Stomach (tissue), 9 donors: ENCODE measurements around the gene KISS1R. TPM values are rescaled to one million over a fixed set of nuclear protein-coding genes. Genes with fewer than 3 reads are reported as not detected.

Source experiments
- DNase-seq, 2 donors: peaks; one replicate each; pipeline versions ENCODE4 v3.0.0 to v3.0.0-alpha.2; 2013 to 2019
- H3K27ac ChIP-seq, 5 donors: fragments of 200-600 bp in 4 of 5; sonication (generic) in 4 of 5; one replicate each; pipeline ENCODE4 v1.5.1; 2013 to 2019; ENCODE audit warnings: mild to moderate bottlenecking in 1 of 5, moderate library complexity in 1 of 5
- H3K27me3 ChIP-seq, 3 donors: fragments of 200-600 bp; sonication (generic); one replicate each; pipeline ENCODE4 v1.5.1; 2017 to 2019; ENCODE audit warnings: mixed run types in 1 of 3
- H3K36me3 ChIP-seq, 4 donors: fragments of 200-600 bp; sonication (generic); 1 replicate in 3 of 4; 2 replicates in 1 of 4; pipeline ENCODE4 v1.5.1; 2016 to 2019
- H3K4me1 ChIP-seq, 4 donors: fragments of 200-600 bp; sonication (generic); one replicate each; pipeline ENCODE4 v1.5.1; 2016 to 2019
- H3K4me3 ChIP-seq, 4 donors: fragments of 200-600 bp; sonication (generic) in 3 of 4; one replicate each; pipeline ENCODE4 v1.5.1; 2016 to 2019; ENCODE audit warnings: mild to moderate bottlenecking in 1 of 4
- H3K9me3 ChIP-seq, 4 donors: fragments of 200-600 bp; sonication (generic); one replicate each; pipeline ENCODE4 v1.5.1; 2016 to 2019
- EP300 ChIP-seq: sonication (generic); formaldehyde crosslinking; IDR thresholded peaks from one replicate; pipeline ENCODE4 v1.6.1; 2017; ENCODE audit warnings: antibody characterized with exemption
- POLR2A ChIP-seq, 4 donors: fragments of 450-650 bp; IDR thresholded peaks; one replicate each; pipeline ENCODE4 v1.6.1; 2016; ENCODE audit warnings: antibody characterized with exemption in 4 of 4, control low read depth in 2 of 4, mild to moderate bottlenecking in 1 of 4, moderate library complexity in 1 of 4
- POLR2AphosphoS5 ChIP-seq, 3 donors: sonication (generic); formaldehyde crosslinking; IDR thresholded peaks; one replicate each; pipeline ENCODE4 v1.6.1; 2016; ENCODE audit warnings: antibody characterized with exemption in 3 of 3
- WGBS, 5 donors: extraction: QIAGEN DNeasy Blood & Tissue Kit in 3 of 5; methylation state at CpG; one replicate each; pipeline versions ENCODE4 v1.1.5 to v1.1.7; 2013 to 2018; 5-methylcytosine and 5-hydroxymethylcytosine counted together
- intact Hi-C: fragments of 100-400 bp; cut with DNase I; formaldehyde crosslinking; loops from one replicate; pipeline ENCODE4 v1.15.1; 2023; ENCODE audit warnings: low total_unique reads
- polyA plus RNA-seq, 3 donors: library from polyadenylated mRNA; stranded (reverse); fragments of 200-250 nt; gene quantifications; one replicate each; pipeline ENCODE4 v1.2.3, GENCODE V29; 2013
- total RNA-seq, 5 donors: library from RNA; depleted of rRNA; stranded (reverse); fragments of >200 nt; gene quantifications; one replicate each; pipeline versions ENCODE4 v1.1.0 to v1.2.3, GENCODE V29; 2014 to 2016
- TF ChIP-seq, protein P1 (sequence below), 7 experiments: fragments of 450-650 bp in 4 of 7; fragments of 200-600 bp in 3 of 7; sonication (generic) in 3 of 7; IDR thresholded peaks; one replicate each; pipeline ENCODE4 v1.5.1; 2016 to 2019; ENCODE audit warnings: antibody characterized with exemption in 7 of 7, control low read depth in 2 of 7, mild to moderate bottlenecking in 1 of 7
- donor health status: healthy with polysubstance abuse.
- donor health status: Bipolar disorder and iron deficiency.
- donor health status: healthy.

The KISS1R gene
- total and polyA plus RNA-seq, 8 donors = not detected

DNA sequence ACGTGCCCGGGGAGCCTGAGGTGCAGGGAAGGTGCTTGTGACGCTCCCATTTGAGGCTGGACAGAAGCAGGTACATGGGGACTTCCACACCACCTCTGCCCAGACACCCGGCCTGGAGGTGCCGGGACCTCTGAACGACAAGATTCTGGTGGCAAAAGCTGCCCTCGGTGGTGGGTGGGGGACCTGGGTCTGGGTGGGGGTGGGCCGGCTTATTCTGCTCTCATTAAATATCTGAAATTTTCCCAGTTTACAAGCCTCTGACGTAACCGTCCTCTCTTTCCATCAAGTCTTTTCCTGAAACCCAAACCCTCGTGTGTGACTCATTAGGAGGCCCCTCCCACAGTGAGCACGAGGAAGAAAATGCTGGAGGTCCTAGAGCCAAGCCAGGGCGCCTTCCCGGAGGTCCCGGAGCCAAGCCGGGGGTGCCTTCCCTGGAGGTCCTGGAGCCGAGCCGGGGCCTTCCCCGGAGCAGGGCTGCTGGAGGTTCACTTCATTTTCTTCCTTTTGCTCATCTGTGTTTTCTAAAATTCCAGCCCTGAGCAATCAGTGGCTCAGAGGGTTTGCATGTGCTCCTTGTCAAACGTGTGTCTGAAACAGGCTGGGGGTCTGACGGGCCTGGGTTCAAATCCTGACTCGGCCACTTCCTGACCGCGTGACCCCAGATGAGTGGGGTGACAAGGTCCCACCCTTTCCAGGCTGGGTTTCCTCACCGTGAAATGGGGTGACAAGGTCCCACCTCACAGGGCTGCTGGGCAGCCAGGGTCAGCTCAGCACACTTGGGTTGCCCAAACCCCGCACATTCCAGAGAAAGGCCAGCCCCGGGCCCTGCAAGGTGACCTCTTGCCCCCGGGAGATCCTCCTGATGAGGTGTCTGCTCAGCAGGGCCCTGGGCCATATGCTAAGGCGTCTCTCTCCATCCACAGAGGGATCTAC, 47.6 kb upstream of the KISS1R start:
- Histone ChIP-seq H3K27ac (peak overlapping the region; percentile 58 to 90 (median 84)), H3K36me3 (peaks cover 16 to 67% (median 59%) of the 10 kb centered on the region in 4 donors), H3K4me3 (no peak overlapping the region), H3K4me1 (peaks cover 12 to 52% (median 33%) of the 10 kb centered on the region in 4 donors), H3K27me3 (no peaks in the 10 kb centered on the region), H3K9me3 (no peaks in the 10 kb centered on the region)
- TF ChIP-seq EP300 (no peak), POLR2AphosphoS5 (IDR thresholded peaks at IDR 0.05) (peak in 1 of 3 donors; percentile 50), POLR2A (IDR thresholded peaks at IDR 0.05) (no peak)
- TF ChIP-seq, protein P1, sequence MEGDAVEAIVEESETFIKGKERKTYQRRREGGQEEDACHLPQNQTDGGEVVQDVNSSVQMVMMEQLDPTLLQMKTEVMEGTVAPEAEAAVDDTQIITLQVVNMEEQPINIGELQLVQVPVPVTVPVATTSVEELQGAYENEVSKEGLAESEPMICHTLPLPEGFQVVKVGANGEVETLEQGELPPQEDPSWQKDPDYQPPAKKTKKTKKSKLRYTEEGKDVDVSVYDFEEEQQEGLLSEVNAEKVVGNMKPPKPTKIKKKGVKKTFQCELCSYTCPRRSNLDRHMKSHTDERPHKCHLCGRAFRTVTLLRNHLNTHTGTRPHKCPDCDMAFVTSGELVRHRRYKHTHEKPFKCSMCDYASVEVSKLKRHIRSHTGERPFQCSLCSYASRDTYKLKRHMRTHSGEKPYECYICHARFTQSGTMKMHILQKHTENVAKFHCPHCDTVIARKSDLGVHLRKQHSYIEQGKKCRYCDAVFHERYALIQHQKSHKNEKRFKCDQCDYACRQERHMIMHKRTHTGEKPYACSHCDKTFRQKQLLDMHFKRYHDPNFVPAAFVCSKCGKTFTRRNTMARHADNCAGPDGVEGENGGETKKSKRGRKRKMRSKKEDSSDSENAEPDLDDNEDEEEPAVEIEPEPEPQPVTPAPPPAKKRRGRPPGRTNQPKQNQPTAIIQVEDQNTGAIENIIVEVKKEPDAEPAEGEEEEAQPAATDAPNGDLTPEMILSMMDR (IDR thresholded peaks at IDR 0.05) = no peak
- 67 to 77% (median 69%) methylated on average over 26 to 29 of the region's 29 CpGs for WGBS, 5 donors
- DNase-seq = peak in 1 of 2 donors; percentile 79
- intact Hi-C loops = loop anchor here (5.0 kb wide), 1 partner anchor 48 kb away; the partner anchor contains the start of gene KISS1R

DNA sequence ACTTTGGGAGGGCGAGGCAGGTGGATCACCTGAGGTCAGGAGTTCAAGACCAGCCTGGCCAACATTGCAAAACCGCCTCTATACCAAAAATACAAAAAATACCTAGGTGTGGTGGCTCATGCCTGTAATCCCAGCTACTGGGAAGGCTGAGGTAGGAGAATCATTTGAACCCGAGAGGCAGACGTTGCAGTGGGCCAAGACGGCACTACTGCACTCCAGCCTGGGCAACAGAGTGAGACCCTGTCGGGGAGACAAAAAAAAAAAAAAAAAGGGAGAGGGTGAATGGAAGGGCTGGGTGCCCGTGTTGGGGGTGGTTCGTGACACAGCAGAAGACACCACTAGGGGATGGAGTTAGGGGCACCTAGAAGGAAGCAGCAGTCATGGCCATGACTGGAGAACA, 46.8 kb upstream of the KISS1R start:
- WGBS, 5 donors = 84 to 93% (median 88%) methylated on average over 8 of the region's 8 CpGs
- intact Hi-C loops = no loop called here
- peaks cover 12 to 52% (median 33%) of the 10 kb centered on the region in 4 donors for H3K4me1 ChIP-seq
- peaks cover 18 to 75% (median 67%) of the 10 kb centered on the region in 4 donors for H3K36me3 ChIP-seq
- H3K27ac ChIP-seq = peak overlapping the region in 4 of 5 donors; percentile 78 to 90 (median 84)
- no peaks in the 10 kb centered on the region for H3K27me3 ChIP-seq
- TF ChIP-seq POLR2A (IDR thresholded peaks at IDR 0.05) (no peak), EP300 (no peak)
- no peak overlapping the region for H3K4me3 ChIP-seq
- no peaks in the 10 kb centered on the region for H3K9me3 ChIP-seq
- DNase-seq = no peak

DNA sequence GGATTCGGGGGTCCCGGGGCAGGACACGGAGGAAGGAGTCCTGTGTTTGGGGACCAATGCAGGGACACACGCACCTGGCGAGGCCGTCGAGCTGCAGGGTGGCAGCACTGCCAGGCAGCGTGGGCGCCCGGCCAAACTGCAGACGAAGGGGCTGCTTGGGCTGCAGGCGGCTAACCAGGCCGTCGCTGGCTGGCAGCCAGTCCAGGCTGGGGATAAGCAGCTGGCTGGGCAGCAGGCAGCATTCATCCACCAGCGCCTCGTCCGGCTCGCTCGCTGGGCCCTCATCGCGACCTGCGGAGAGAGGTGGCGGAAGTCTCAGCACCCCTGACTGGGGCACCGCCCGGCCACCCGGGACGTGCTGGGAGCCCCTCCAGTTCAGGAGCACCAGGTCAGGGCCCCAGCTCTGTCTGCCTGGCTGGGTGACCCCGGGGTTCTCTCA, 46.2 kb upstream of the KISS1R start:
- peak in 1 of 2 donors; percentile 81 for DNase-seq
- intact Hi-C loops = no loop called here
- Histone ChIP-seq H3K4me3 (no peak overlapping the region), H3K9me3 (no peaks in the 10 kb centered on the region), H3K27me3 (no peaks in the 10 kb centered on the region), H3K27ac (peak overlapping the region in 4 of 5 donors; percentile 15 to 90 (median 84)), H3K36me3 (peaks cover 19 to 82% (median 73%) of the 10 kb centered on the region in 4 donors), H3K4me1 (peaks cover 12 to 52% (median 33%) of the 10 kb centered on the region in 4 donors)
- TF ChIP-seq POLR2A (IDR thresholded peaks at IDR 0.05) (no peak), POLR2AphosphoS5 (IDR thresholded peaks at IDR 0.05) (no peak)
- WGBS, 5 donors = 68 to 82% (median 75%) methylated on average over 11 to 28 of the region's 28 CpGs

DNA sequence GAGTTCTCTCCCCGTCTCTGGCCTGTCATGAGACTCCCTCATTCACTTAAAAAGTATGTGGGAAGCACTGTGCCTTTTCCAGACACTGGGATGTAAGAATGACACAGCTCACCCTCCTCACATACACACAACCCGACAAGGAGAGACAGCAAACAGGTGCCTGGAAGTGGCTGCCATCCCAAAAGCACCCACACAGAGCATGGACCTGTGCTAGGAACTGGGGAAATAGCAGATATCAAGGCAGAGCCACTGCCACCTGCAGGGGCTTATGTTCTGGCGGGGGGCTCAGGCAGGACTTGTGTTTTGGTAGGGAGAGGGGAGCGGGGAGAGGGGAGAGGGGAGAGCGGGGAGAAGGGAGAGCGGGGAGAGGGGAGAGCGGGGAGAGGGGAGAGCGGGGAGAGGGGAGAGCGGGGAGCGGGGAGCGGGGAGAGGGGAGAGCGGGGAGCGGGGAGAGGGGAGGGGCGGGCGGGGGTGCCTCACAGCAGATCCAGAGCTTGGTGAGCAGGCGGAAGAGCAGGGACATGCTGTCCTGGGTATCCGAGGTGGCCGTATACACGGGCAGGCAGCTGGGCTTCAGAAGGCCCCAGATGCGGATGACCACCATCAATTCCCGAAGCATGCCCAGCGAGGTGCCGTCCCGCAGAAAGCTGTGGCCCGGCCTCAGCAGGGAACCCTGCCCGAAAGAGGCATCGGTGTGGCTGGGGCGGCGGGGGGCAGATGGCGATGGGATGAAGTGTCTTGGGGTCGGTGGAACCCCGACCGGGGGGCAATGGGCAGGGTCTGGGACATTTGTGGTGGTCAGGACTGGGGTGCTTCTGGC, 45.5 kb upstream of the KISS1R start:
- Histone ChIP-seq H3K27me3 (no peaks in the 10 kb centered on the region), H3K9me3 (no peaks in the 10 kb centered on the region), H3K27ac (peak overlapping the region; percentile 69 to 90 (median 84)), H3K36me3 (peaks cover 19 to 88% (median 80%) of the 10 kb centered on the region in 4 donors), H3K4me3 (no peak overlapping the region), H3K4me1 (peaks cover 12 to 52% (median 33%) of the 10 kb centered on the region in 4 donors)
- WGBS, 5 donors = 82 to 94% (median 89%) methylated on average over 17 to 24 of the region's 33 CpGs
- TF ChIP-seq EP300 (no peak), POLR2AphosphoS5 (IDR thresholded peaks at IDR 0.05) (no peak), POLR2A (IDR thresholded peaks at IDR 0.05) (no peak)
- TF ChIP-seq, protein P1 (IDR thresholded peaks at IDR 0.05) = no peak
- DNase-seq = no peak
- intact Hi-C loops = no loop called here
